Measurements from ENCODE around the gene FHOD1. TPM values are rescaled to one million over a fixed set of nuclear protein-coding genes. Genes with fewer than 3 reads are reported as not detected.
A peak's percentile ranks its signal among the peaks of the same experiment; 100 is the strongest.

Gene FHOD1
- polyA plus RNA-seq, 2 of the 4 experiments (the other 2 are of a cell fraction): 16.1 to 33.6 TPM

GRCh38 chr16:67183627-67184452, 63.4 kb downstream of the FHOD1 start, which contains the start of gene MATCAP1 (continued):
- TF ChIP-seq RARB (CRISPR knock-in tag; IDR thresholded peaks at IDR 0.05) (no peak), RAD21 (conservative IDR thresholded peaks at IDR 0.05 in 1 of 2, IDR thresholded peaks at IDR 0.05 in 1 of 2) (no peak), CTCF (IDR thresholded peaks at IDR 0.05) (no peak), POLR2AphosphoS2 (conservative IDR thresholded peaks at IDR 0.05; ENCODE audit: low read length) (no peak), JUNB (IDR thresholded peaks at IDR 0.05) (no peak), EHF (CRISPR knock-in tag; IDR thresholded peaks at IDR 0.05) (no peak), SREBF2 (IDR thresholded peaks at IDR 0.05) (no peak), JUN (IDR thresholded peaks at IDR 0.05) (peak; percentile 39 to 64; a peak in 3 of 5 replicates), HES2 (IDR thresholded peaks at IDR 0.05) (no peak), ESRRA (IDR thresholded peaks at IDR 0.05; ENCODE audit: borderline replicate concordance, low read length) (no peak)

- peak overlapping the region; percentile 66 for H3K4me3 ChIP-seq
- no peaks in the 10 kb centered on the region for H3K9me3 ChIP-seq
- TF ChIP-seq KDM1A (IDR thresholded peaks at IDR 0.05; ENCODE audit: low read depth): peak; percentile 67; the same call in 1 of the 2 replicates
- no peak for TF ChIP-seq ATOH8 (CRISPR knock-in tag; IDR thresholded peaks at IDR 0.05; ENCODE audit: low read depth)
- TF ChIP-seq NPAS2 (CRISPR knock-in tag; IDR thresholded peaks at IDR 0.05; ENCODE audit: borderline replicate concordance): no peak
- TF ChIP-seq EHF (CRISPR knock-in tag; IDR thresholded peaks at IDR 0.05): no peak
- TF ChIP-seq RARB (CRISPR knock-in tag; IDR thresholded peaks at IDR 0.05): no peak
- no peak for TF ChIP-seq TP53 (CRISPR knock-in tag; IDR thresholded peaks at IDR 0.05)
- peak; percentile 91 for TF ChIP-seq ZFP36 (IDR thresholded peaks at IDR 0.05; ENCODE audit: borderline replicate concordance, partially characterized antibody)
- TF ChIP-seq REST (IDR thresholded peaks at IDR 0.05): no peak
- TF ChIP-seq KDM5A (IDR thresholded peaks at IDR 0.05): no peak
- no peak for TF ChIP-seq HOXB13 (CRISPR knock-in tag; IDR thresholded peaks at IDR 0.05; ENCODE audit: low read depth)
- no peak for TF ChIP-seq RNF2 (IDR thresholded peaks at IDR 0.05; ENCODE audit: borderline replicate concordance, low read depth)
- peak overlapping the region; percentile 93 to 97 for H3K27ac ChIP-seq
- peak overlapping the region; percentile 76 for H3K4me2 ChIP-seq
- CTCF ChIA-PET: interaction anchor here (1.1 to 10.7 kb wide), 6 partner anchors 11 to 229 kb away, joined by 4 to 162 read pairs (median 34); partner anchors contain the start of gene NOL3
- FAIRE-seq: no peak
- no peak for ATAC-seq
- WGBS (ENCODE audit: missing lambda C conversion rate): 14% methylated on average over 11 of the region's 11 CpGs
- POLR2A ChIA-PET: interaction anchor here (0.6 kb wide), 1 partner anchor 155 kb away, joined by 3 read pairs; no protein-coding TSS in a partner anchor
- no peak for DNase-seq (ENCODE audit: low read depth in 1 of 2, low spot score in 1 of 2)
- H3K4me1 ChIP-seq: peaks cover 38% of the 10 kb centered on the region
These were observed 64.0 kb downstream of the FHOD1 start for GRCh38 chr16:67183284-67183626.
